Smooth muscle cell (in vitro differentiated cells): ENCODE results near the gene ENOPH1. TPM values are rescaled to one million over a fixed set of nuclear protein-coding genes. Genes with fewer than 3 reads are reported as not detected.

Source experiments
- DNase-seq: peaks from one replicate; lab custom pipeline; 2025; ENCODE audit not compliant: unreplicated experiment; lab: John Stamatoyannopoulos, UW
- H2AFZ ChIP-seq: fragments of 200-600 bp; sonication (generic); 2 replicates; pipeline ENCODE4 v1.6.0; 2016; ENCODE audit warnings: antibody characterized with exemption, low read depth, mild to moderate bottlenecking
- H3F3A ChIP-seq: fragments of 200-600 bp; sonication (generic); 2 replicates; pipeline ENCODE4 v1.6.0; 2017; ENCODE audit warnings: antibody characterized with exemption, low read depth
- H3K27ac ChIP-seq: fragments of 200-600 bp; sonication (generic); 2 replicates; pipeline ENCODE4 v1.5.1; 2016; ENCODE audit warnings: low read depth, mild to moderate bottlenecking
- H3K27me3 ChIP-seq: fragments of 200-600 bp; sonication (generic); 2 replicates; pipeline ENCODE4 v1.6.1; 2016; ENCODE audit warnings: low read depth, mild to moderate bottlenecking
- H3K36me3 ChIP-seq: fragments of 200-600 bp; sonication (generic); 2 replicates; pipeline ENCODE4 v1.5.1; 2016; ENCODE audit warnings: low read depth
- H3K4me1 ChIP-seq: fragments of 200-600 bp; sonication (generic); 2 replicates; pipeline ENCODE4 v1.5.1; 2016; ENCODE audit warnings: low read depth
- H3K4me2 ChIP-seq: fragments of 200-600 bp; sonication (generic); 2 replicates; pipeline ENCODE4 v1.6.0; 2016; ENCODE audit warnings: mild to moderate bottlenecking
- H3K4me3 ChIP-seq: fragments of 200-600 bp; sonication (generic); 2 replicates; pipeline ENCODE4 v1.5.1; 2016; ENCODE audit warnings: mild to moderate bottlenecking
- H3K79me2 ChIP-seq: fragments of 200-600 bp; sonication (generic); 2 replicates; pipeline ENCODE4 v1.6.0; 2016; ENCODE audit warnings: low read depth, mild to moderate bottlenecking
- H3K9ac ChIP-seq: fragments of 200-600 bp; sonication (generic); 2 replicates; pipeline ENCODE4 v1.6.0; 2016; ENCODE audit warnings: low read depth
- H3K9me3 ChIP-seq: fragments of 200-600 bp; sonication (generic); replicated peaks from 2 replicates; pipeline ENCODE4 v1.5.1; 2016; ENCODE audit warnings: low read depth
- H4K20me1 ChIP-seq: fragments of 200-600 bp; sonication (generic); 2 replicates; pipeline ENCODE4 v1.6.0; 2016; ENCODE audit warnings: low read depth
- CTCF ChIP-seq: fragments of 200-600 bp; sonication (generic); IDR thresholded peaks from 2 replicates; pipeline ENCODE4 v1.5.1; 2017; ENCODE audit warnings: borderline replicate concordance, mild to moderate bottlenecking, antibody characterized with exemption; ENCODE audit not compliant: insufficient read depth, poor library complexity, severe bottlenecking
- WGBS: methylation state at CpG from one replicate; pipeline ENCODE4 v1.1.7; 2016; ENCODE audit warnings: low lambda C conversion rate; 5-methylcytosine and 5-hydroxymethylcytosine counted together
- polyA plus RNA-seq: library from polyadenylated mRNA; unstranded; fragments of >200 nt; fragmentation: Nextera tagmentation; extraction: Ambion mirVana; gene quantifications from 2 replicates; pipeline ENCODE4 v1.2.1, GENCODE V29; 2016
- total RNA-seq: library from RNA; depleted of rRNA; stranded (reverse); fragments of >200 nt; gene quantifications from 2 replicates; pipeline ENCODE4 v1.2.3, GENCODE V29; 2014

Gene ENOPH1
- total and polyA plus RNA-seq, 2 experiments from 2014 or later: 36.2 to 54.5 TPM

- peaks cover 60% of the 10 kb centered on the region for H3F3A ChIP-seq
- no peak overlapping the region for H2AFZ ChIP-seq
- peaks cover 69% of the 10 kb centered on the region for H4K20me1 ChIP-seq
- H3K79me2 ChIP-seq: peaks cover 38% of the 10 kb centered on the region
- no peak overlapping the region for H3K9ac ChIP-seq
- no peaks in the 10 kb centered on the region for H3K9me3 ChIP-seq
- peaks cover 25% of the 10 kb centered on the region for H3K36me3 ChIP-seq
- no peak for TF ChIP-seq CTCF
- H3K27me3 ChIP-seq: no peaks in the 10 kb centered on the region
- DNase-seq: no peak
- H3K27ac ChIP-seq: peak overlapping the region; percentile 53
- H3K4me1 ChIP-seq: peaks cover 29% of the 10 kb centered on the region
- no peak overlapping the region for H3K4me3 ChIP-seq
- no peak overlapping the region for H3K4me2 ChIP-seq
- WGBS: 89% methylated on average over 7 of the region's 7 CpGs
Observed at GRCh38 chr4:82423245-82424054, 6.9 kb upstream of the ENOPH1 start.

GRCh38 chr4:82425478-82425877 lies 4.9 kb upstream of the ENOPH1 start:
- Histone ChIP-seq H2AFZ (no peak overlapping the region), H4K20me1 (peaks cover 76% of the 10 kb centered on the region), H3K36me3 (peaks cover 25% of the 10 kb centered on the region), H3K9me3 (no peaks in the 10 kb centered on the region), H3K9ac (no peak overlapping the region), H3F3A (peaks cover 62% of the 10 kb centered on the region), H3K4me3 (peak overlapping the region; percentile 91), H3K27ac (peak overlapping the region; percentile 8), H3K4me2 (peak overlapping the region; percentile 93), H3K4me1 (peaks cover 29% of the 10 kb centered on the region), H3K79me2 (peaks cover 46% of the 10 kb centered on the region), H3K27me3 (no peaks in the 10 kb centered on the region)
- 95% methylated on average over 10 of the region's 10 CpGs for WGBS
- no peak for DNase-seq
- no peak for TF ChIP-seq CTCF

GRCh38 chr4:82428526-82428968 lies 1.8 kb upstream of the ENOPH1 start:
- Histone ChIP-seq H3K4me1 (peaks cover 41% of the 10 kb centered on the region), H3F3A (peaks cover 55% of the 10 kb centered on the region), H3K27me3 (no peaks in the 10 kb centered on the region), H2AFZ (no peak overlapping the region), H3K27ac (peak overlapping the region; percentile 97), H3K79me2 (peaks cover 74% of the 10 kb centered on the region), H4K20me1 (peaks cover 79% of the 10 kb centered on the region), H3K4me2 (peak overlapping the region; percentile 93), H3K9ac (peak overlapping the region; percentile 94), H3K36me3 (peaks cover 25% of the 10 kb centered on the region), H3K9me3 (no peaks in the 10 kb centered on the region), H3K4me3 (peak overlapping the region; percentile 91)
- DNase-seq: no peak
- TF ChIP-seq CTCF: no peak
- 1% methylated on average over 14 of the region's 14 CpGs for WGBS
